Erythroblast (primary cell): ENCODE measurements around the gene PTPRR.

Source experiments
- DNase-seq, 2 experiments: peaks; one replicate each; lab custom pipeline; 2025; lab: John Stamatoyannopoulos, UW
- GATA1 ChIP-seq: IDR thresholded peaks from 2 replicates; pipeline ENCODE4 v1.6.1; 2011; ENCODE audit warnings: low read depth, mild to moderate bottlenecking, control low read depth, low read length, moderate library complexity
- POLR2A ChIP-seq: IDR thresholded peaks from 2 replicates; pipeline ENCODE4 v1.6.1; 2011; ENCODE audit warnings: mild to moderate bottlenecking, low read length

Gene PTPRR

DNA sequence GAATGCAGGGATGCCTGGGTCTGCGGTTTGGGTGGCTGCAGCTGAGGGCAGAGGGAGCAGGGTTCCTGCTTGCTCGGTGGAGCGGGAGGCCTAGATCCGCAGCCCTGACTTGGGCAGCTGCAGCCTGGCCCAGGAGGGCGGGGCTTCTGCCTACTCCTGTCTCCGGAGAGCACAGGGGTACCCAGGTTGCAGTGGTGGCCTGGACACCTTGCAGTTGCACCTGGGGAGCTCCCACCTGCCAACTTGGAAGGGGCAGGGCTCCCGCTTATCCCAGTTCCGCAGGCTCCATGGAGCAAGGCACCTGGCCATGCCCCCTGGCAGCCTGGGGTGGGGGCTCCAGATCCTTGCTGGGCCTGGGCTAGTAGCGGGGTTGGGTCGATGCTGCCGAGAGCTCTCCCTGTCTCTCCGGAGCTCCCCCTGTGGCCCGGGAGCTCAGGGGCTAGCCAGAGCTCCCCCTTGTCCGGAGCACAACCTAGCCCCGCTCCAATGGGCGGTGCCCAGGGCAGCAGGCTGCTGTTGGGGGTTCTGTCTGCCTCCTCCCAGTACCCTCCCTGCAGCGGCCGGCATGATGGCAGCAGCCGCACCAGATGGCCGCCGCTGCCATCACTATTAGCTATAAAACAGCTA is 136.4 kb downstream of the PTPRR start:
- no peak for TF ChIP-seq POLR2A
- TF ChIP-seq GATA1: no peak
- DNase-seq: no peak

DNA sequence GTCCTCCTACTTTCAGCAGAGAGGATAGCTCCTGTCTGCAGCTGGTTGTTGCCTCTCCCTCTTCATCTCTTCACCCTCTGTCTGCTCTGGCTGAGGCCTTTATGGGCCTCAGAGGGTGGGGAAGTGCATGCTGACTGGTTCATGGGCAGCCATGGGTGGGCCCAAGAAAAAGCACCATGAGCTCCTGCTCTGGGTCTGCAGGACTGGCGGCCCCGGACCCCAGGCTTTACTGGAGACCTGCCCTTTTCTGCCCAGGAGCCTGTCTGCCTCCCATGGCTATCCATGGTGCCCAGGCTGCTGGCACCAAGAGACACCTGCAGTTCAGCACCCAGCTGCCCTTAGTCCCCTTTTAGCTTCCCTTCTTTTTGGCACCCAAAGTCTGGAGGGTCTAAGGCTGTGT is 137.1 kb downstream of the PTPRR start:
- TF ChIP-seq GATA1 (no peak), POLR2A (no peak)
- DNase-seq: no peak

DNA sequence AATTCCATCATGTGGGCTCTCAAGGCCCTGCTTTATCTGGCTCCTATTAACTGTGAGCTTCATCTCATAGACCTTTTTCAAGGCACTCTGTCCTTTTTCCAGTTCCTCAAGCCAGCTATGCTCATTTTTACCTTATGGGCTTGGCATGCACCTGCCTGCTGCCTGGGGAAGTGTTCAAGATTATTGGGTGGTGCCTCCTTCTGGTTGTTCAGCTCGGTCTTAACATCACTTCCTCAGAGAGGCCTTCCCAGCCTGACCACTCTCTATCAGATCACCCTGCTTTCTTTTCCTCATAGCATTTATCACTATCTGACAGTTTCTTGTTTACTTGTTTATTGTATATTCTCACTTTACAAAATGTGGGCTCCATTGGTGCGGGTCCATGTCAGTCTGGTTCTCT is 141.3 kb downstream of the PTPRR start:
- TF ChIP-seq POLR2A (no peak), GATA1 (no peak)

DNA sequence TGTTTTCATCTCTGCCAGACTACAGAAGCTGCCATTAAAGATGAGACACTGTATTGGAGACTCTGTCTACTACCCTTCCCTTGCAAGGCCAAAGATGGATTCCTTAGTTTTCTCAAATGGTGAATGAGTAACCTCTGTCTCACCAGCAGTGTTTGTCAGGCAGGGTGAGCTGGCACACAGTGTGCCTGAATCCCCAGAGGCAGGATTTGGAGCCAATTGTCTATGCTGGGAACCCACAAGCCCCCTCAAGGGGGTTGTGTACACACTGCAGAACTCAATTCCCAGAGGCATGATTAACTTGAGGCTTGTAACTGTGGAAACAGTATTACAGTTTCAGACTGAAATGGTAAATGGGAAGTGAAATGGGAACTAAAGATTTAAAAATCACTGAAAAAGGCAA is 146.5 kb downstream of the PTPRR start:
- TF ChIP-seq POLR2A: no peak
- no peak for TF ChIP-seq GATA1
- DNase-seq: no peak

More for the DNA sequence above, 141.3 kb downstream of the PTPRR start:
- DNase-seq: no peak

DNA sequence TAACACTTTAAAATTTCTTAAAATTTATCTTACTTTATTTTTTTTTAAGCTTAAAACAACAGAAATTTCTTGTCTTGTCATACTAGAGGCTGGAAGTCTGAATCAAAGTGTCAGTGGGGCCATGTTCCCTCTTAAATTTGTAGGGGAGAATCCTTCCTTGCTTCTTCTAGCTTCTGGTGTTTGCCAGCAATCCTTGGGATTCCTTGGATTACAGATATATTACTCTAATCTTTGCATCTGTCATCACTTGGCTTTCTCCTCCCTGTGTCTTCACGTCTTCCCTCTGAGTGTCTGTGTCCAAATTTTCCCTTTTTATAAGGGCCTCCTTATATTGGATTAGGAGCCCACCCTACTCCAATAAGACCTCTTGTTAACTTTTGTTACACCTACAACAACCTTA is 147.7 kb downstream of the PTPRR start:
- TF ChIP-seq GATA1 (no peak), POLR2A (no peak)

DNA sequence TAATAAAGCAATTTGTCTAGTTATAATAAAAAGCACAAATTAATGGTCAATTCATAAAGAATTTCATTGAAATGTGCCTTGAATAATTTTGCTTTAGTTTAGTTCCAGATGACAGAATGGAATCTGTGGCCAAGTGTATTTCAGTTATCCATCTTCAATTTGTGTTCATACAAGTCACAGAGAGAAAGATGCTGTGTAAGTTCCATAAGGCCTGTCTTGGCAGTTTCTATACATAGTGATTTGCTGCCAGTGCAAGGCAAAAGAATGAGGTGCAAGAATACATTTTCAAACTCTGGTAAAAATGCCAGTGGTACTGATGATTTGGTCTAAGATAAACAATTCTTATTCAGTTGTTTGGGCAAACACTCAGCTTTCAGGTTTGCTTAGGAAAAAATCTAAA is 149.0 kb downstream of the PTPRR start:
- no peak for DNase-seq
- TF ChIP-seq POLR2A (no peak), GATA1 (no peak)

More for the DNA sequence above, 147.7 kb downstream of the PTPRR start:
- DNase-seq: no peak

DNA sequence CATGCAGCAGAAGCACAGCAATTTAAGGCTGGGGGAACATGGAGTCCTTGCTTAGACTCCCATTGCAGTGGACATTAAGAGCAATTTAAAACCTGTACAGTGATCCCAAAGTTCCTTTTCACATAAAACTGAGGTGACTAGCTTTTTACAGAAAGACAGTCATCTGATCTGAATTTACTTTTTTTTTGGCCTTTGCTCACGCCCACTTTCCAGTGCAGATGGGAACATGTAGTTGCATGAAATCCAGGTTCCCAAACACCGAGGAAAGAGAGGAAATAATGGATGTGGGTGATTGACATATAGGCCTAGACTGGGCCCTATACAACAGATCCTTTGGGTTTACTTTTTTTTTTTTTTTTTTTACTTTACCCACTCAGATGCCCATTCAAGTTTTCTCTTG is 156.9 kb downstream of the PTPRR start:
- no peak for DNase-seq
- TF ChIP-seq POLR2A (no peak), GATA1 (no peak)

DNA sequence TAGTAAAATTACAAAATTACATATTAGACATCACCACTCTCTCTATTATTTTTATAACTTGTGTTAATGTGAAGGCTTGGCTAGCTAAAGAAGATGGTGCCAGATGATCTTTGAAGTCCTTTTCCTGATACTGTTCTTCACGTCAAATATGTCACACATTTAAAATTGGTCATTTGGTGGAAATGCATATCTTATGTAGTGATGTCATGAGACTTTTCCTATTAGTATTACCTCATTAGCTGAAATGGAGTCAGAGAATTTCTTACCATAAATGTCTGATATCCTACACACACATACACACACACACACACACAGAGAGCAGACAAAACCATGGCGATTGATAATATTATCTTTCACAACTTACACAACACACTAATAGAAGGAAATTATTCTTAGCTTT is 158.5 kb downstream of the PTPRR start:
- no peak for DNase-seq
- TF ChIP-seq GATA1 (no peak), POLR2A (no peak)

DNA sequence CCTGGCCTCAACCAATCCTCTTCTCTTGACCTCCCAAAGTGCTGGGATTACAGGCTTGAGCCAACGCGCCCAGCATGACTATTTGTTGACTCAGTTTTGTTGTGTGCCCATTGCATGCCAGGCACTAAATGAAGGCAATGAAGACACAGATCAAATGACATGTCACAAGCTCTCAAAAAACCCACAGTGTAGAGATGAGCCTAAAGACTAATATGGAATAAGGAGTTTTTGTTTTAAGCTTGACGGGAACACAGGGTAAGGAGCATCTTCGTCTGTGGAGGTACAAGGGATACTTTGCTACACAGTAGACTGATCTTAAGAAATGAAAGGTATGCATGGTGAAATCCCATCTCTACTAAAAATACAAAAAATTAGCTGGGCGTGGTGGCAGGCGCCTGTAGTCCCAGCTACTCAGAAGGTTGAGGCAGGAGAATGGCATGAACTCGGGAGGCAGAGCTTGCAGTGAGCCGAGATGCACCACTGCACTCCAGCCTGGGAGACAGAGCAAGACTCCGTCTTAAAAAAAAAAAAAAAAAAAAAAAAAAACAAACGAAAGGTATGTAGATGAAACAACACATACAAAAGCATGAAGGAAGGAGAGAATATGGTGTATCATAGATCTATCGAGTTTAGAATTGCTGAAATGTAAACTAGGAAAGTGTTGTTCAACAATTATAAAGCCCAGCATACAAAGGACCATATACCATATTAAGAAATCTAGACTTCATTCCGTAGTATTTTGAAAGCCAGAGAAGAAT is 161.2 kb downstream of the PTPRR start:
- DNase-seq: no peak
- TF ChIP-seq GATA1: no peak
- TF ChIP-seq POLR2A: no peak

DNA sequence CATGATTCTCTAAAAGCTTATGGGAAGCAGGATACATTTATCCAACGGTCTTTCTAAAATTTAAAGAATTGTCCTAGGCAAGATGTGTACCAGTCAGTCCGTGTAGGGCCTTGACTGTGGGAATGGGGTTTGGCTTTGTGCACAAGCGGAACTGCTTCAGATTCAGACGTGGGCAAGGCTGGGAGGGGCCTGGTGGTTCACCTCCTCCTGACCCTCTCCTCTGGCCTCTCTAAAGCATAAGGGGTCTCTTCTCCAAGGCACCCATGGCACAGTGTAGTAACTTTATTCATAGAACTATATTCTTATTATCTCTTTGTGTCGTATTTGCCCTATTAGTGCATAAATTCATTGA is 162.1 kb downstream of the PTPRR start:
- DNase-seq: no peak
- no peak for TF ChIP-seq GATA1
- TF ChIP-seq POLR2A: no peak

DNA sequence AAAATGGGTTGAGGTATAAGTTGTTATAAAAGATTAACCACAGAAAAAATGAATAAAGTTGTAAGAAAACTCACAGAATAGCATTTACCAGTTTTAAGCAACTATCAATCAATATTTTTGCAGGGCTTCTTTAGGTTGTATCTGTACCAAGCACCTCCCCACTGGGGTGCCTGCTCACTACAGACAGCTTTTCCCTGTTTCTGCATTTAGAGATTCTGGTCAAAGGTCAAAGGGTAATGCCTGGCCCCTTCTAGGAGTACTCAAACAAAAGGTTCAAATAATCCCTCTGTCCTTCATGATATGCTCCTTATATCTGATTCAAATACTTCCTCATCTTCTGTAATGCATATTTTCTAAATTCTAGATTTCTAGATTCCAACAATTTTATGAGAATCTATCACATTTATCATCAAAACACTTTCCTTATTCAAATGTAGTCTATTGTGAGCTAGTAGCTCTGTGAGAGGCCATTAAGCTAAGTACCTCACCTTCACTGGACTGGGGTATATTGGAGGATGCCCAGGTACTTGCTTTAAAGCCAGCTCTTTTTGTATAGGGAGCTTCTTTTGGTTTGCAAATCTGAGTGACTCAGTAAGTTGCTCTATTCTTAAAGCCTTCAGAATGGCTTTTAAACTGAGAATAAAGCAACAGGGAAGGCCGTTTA is 162.6 kb downstream of the PTPRR start:
- TF ChIP-seq GATA1: no peak
- no peak for TF ChIP-seq POLR2A
- DNase-seq: no peak

DNA sequence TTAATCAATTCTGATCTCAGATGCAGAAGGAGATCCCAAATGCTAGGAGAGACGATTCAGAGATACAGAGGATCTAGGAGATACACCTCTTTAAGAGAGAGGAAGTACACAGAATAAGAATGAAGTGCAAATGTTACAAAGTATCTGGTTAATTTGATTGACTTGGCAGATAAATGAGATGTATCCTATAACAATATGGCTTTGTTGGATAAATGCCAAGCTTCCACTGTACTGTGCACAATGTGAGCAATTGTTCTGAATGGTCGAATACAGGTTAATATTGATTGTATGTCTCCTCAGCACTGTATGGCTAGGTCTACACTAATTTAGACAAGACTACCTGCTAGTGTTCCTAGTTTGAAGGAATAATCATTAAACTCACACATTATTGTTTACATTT is 163.7 kb downstream of the PTPRR start:
- no peak for TF ChIP-seq GATA1
- DNase-seq: no peak

DNA sequence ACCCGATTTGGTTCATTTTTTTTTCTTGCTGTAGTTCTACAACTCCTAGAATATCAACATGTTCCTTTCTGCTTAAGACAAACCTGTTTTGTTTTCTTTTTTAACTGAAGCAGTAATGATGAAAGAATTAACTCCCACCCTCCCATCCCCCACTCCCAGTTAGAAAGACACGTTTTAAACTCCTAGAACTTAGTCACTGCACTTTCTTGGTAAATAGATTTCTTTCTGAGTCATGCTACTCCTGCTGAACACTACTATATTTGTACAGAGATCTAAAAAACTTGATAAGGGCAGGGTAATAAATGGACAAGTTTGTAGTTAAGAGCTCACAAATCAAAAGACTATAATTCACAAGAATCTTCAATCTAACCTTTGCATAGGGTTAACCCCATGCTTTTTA is 164.4 kb downstream of the PTPRR start:
- DNase-seq: peak in 1 of 2 experiments; percentile 33
- TF ChIP-seq GATA1 (no peak), POLR2A (no peak)

DNA sequence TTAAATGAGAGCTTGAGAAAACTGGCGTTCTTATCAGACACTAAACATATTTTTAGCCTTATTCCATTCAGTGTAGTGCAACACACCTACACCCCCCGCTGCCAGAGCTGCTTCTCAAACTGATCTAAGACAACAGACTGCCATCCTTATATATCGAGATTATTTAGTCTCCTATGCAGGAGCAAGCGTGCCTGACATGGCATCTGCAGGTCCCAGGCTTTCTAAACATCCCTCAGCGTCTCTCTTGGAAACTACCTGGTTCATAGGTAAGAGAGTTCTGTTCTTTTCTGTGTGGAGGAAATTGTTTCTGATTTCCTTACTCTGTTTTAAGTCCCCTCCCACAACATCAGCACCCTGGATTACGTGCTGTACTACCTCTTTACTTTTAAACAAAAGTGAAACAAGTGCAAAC is 166.2 kb downstream of the PTPRR start:
- TF ChIP-seq GATA1: no peak
- TF ChIP-seq POLR2A: no peak
- DNase-seq: no peak

DNA sequence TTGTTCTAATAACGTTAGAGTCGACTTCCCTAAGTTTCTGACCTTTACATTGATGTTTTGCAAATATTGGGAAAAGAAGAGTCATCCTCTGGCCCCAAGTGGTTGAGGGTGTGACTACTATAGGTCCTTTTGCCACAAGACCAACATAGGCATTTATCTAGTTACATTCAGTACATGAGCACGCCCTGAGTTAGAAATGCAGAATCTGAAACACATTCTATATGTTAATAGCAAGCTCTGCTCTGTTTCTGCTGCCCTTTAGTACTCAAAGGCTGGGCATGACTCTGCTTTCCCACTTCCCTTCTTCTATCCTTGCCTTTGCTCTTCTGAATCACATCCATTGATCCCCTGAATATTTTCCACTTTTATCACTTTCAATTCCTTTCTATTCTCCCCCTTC is 168.2 kb downstream of the PTPRR start:
- TF ChIP-seq GATA1 (no peak), POLR2A (no peak)

More for the DNA sequence above, 168.2 kb downstream of the PTPRR start:
- DNase-seq: no peak
